MCF 10A (cell line): ENCODE results near the gene UBE2QL1. TPM values are rescaled to one million over a fixed set of nuclear protein-coding genes. Genes with fewer than 3 reads are reported as not detected.

Source experiments
- BruUV-seq: library from RNA; stranded (reverse); fragments of 400-500 nt; replicated peaks from 2 replicates; lab custom pipeline; 2021; lab: Mats Ljungman, UMichigan
- CTCF ChIA-PET: fragments of 300-600 bp; sonication (Branson Sonifier 250); formaldehyde crosslinking; extraction: SDS; loops from one replicate; lab custom pipeline; 2021; ENCODE audit warnings: antibody characterized with exemption, inconsistent platforms; lab: Yijun Ruan, JAX
- POLR2A ChIA-PET: fragments of 300-600, 350-650 bp; sonication (Branson Sonifier 250); formaldehyde crosslinking; extraction: SDS; loops from one replicate; lab custom pipeline; 2020; ENCODE audit warnings: antibody characterized with exemption, inconsistent platforms; lab: Yijun Ruan, JAX
- DNase-seq: peaks from one replicate; pipeline ENCODE4 v3.0.0-alpha.2; 2018; ENCODE audit not compliant: unreplicated experiment
- H3K27ac Mint-ChIP-seq: one replicate; pipeline ENCODE4 v1.8.0; 2022; ENCODE audit warnings: mild to moderate bottlenecking, low read depth, mixed read lengths; ENCODE audit not compliant: unreplicated experiment
- H3K27me3 Mint-ChIP-seq: one replicate; pipeline ENCODE4 v1.8.0; 2022; ENCODE audit warnings: mixed read lengths; ENCODE audit not compliant: insufficient read depth, unreplicated experiment
- H3K36me3 Mint-ChIP-seq: one replicate; pipeline ENCODE4 v1.8.0; 2022; ENCODE audit warnings: mild to moderate bottlenecking, moderate library complexity, mixed read lengths; ENCODE audit not compliant: insufficient read depth, unreplicated experiment
- H3K4me1 Mint-ChIP-seq: one replicate; pipeline ENCODE4 v1.8.0; 2022; ENCODE audit warnings: mixed read lengths; ENCODE audit not compliant: insufficient read depth, unreplicated experiment
- H3K4me3 Mint-ChIP-seq: one replicate; pipeline ENCODE4 v1.8.0; 2022; ENCODE audit warnings: mild to moderate bottlenecking, moderate library complexity, mixed read lengths; ENCODE audit not compliant: unreplicated experiment
- H3K9me3 Mint-ChIP-seq: one replicate; pipeline ENCODE4 v1.8.0; 2022; ENCODE audit warnings: mixed read lengths; ENCODE audit not compliant: unreplicated experiment
- CTCF ChIP-seq: fragments of 200-600 bp; IDR thresholded peaks from one replicate; pipeline ENCODE4 v1.8.0; 2022; ENCODE audit warnings: antibody characterized with exemption, mild to moderate bottlenecking; ENCODE audit not compliant: unreplicated experiment
- intact Hi-C: fragments of 100-400 bp; cut with micrococcal nuclease; formaldehyde crosslinking; loops from 2 replicates; pipeline ENCODE4 v1.14.1; 2022
- total RNA-seq: library from RNA; stranded (reverse); gene quantifications from 2 replicates; pipeline ENCODE4 v1.2.3, GENCODE V29; 2022

The UBE2QL1 gene
- total RNA-seq, 1 experiment from 2014 or later: not detected

- CTCF ChIA-PET: no interaction called here
- intact Hi-C loops: no loop called here
- H3K36me3 Mint-ChIP-seq: no peaks in the 10 kb centered on the region
- no TSS peak for BruUV-seq
- DNase-seq: no peak
- H3K4me1 Mint-ChIP-seq: no peaks in the 10 kb centered on the region
- H3K4me3 Mint-ChIP-seq: no peak overlapping the region
- POLR2A ChIA-PET: no interaction called here
- no peak overlapping the region for H3K27ac Mint-ChIP-seq
- H3K27me3 Mint-ChIP-seq: peaks cover 23% of the 10 kb centered on the region
- no peaks in the 10 kb centered on the region for H3K9me3 Mint-ChIP-seq
- no peak for TF ChIP-seq CTCF
These were observed 12.3 kb downstream of the UBE2QL1 start for GRCh38 chr5:6461006-6461405.

- DNase-seq: no peak
- POLR2A ChIA-PET: no interaction called here
- Mint-ChIP-seq H3K9me3 (no peaks in the 10 kb centered on the region), H3K27ac (no peak overlapping the region), H3K27me3 (peaks cover 13% of the 10 kb centered on the region), H3K36me3 (no peaks in the 10 kb centered on the region), H3K4me3 (no peak overlapping the region), H3K4me1 (no peaks in the 10 kb centered on the region)
- no peak for TF ChIP-seq CTCF
- intact Hi-C loops: no loop called here
- BruUV-seq: no TSS peak
- CTCF ChIA-PET: no interaction called here
These were observed 13.4 kb downstream of the UBE2QL1 start for GRCh38 chr5:6461793-6462650.

- CTCF ChIA-PET: no interaction called here
- Mint-ChIP-seq H3K4me3 (no peak overlapping the region), H3K4me1 (no peaks in the 10 kb centered on the region), H3K27ac (no peak overlapping the region), H3K9me3 (no peaks in the 10 kb centered on the region), H3K27me3 (peaks cover 10% of the 10 kb centered on the region), H3K36me3 (no peaks in the 10 kb centered on the region)
- POLR2A ChIA-PET: no interaction called here
- no peak for DNase-seq
- BruUV-seq: no TSS peak
- intact Hi-C loops: no loop called here
- no peak for TF ChIP-seq CTCF
These were observed 14.0 kb downstream of the UBE2QL1 start for GRCh38 chr5:6462671-6463070.

GRCh38 chr5:6464441-6464840, 15.8 kb downstream of the UBE2QL1 start:
- H3K27ac Mint-ChIP-seq: no peak overlapping the region
- H3K4me3 Mint-ChIP-seq: no peak overlapping the region
- peaks cover 14% of the 10 kb centered on the region for H3K27me3 Mint-ChIP-seq
- no peak for TF ChIP-seq CTCF
- DNase-seq: no peak
- no peaks in the 10 kb centered on the region for H3K36me3 Mint-ChIP-seq
- CTCF ChIA-PET: interaction anchor here (0.6 to 0.8 kb wide), 2 partner anchors 11 to 42 kb away, joined by 3 read pairs; no protein-coding TSS in a partner anchor
- no TSS peak for BruUV-seq
- POLR2A ChIA-PET: no interaction called here
- H3K9me3 Mint-ChIP-seq: no peaks in the 10 kb centered on the region
- intact Hi-C loops: no loop called here
- H3K4me1 Mint-ChIP-seq: no peaks in the 10 kb centered on the region
